ENCODE data around the gene TAX1BP1.
"Not testable (repeated sequence)": the region's sequence is repeated elsewhere in the genome, so short reads cannot be mapped to it uniquely, and the experiment has no call there.

TAX1BP1 gene

DNA sequence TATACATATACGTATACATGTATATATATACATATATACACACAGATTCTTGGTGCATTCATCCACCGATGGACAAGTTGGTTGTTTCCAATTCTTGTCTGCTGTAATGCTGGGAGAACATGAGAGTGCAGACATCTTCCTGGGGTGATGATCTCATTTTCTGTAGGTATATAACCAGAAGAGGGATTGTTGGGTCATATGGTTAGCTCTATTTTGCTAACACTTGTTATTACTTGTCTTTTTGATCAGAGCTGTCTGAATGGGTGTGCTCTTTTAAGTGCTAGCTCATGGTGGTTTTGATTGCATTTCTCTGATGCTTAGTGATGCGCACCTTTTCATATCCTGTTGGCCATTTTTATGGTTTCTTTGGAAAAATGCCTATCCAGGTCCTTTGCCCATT is 106.4 kb downstream of the TAX1BP1 start:
- ChIA-PET POLR2A (no interaction called here), CTCF (interaction anchor here (0.9 to 1.4 kb wide), 2 partner anchors 14 to 209 kb away, joined by 3 read pairs; no protein-coding TSS in a partner anchor)
- no peak for DNase-seq (ENCODE audit: extremely low spot score)
- TF ChIP-seq, protein P1, sequence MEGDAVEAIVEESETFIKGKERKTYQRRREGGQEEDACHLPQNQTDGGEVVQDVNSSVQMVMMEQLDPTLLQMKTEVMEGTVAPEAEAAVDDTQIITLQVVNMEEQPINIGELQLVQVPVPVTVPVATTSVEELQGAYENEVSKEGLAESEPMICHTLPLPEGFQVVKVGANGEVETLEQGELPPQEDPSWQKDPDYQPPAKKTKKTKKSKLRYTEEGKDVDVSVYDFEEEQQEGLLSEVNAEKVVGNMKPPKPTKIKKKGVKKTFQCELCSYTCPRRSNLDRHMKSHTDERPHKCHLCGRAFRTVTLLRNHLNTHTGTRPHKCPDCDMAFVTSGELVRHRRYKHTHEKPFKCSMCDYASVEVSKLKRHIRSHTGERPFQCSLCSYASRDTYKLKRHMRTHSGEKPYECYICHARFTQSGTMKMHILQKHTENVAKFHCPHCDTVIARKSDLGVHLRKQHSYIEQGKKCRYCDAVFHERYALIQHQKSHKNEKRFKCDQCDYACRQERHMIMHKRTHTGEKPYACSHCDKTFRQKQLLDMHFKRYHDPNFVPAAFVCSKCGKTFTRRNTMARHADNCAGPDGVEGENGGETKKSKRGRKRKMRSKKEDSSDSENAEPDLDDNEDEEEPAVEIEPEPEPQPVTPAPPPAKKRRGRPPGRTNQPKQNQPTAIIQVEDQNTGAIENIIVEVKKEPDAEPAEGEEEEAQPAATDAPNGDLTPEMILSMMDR (IDR thresholded peaks at IDR 0.05; ENCODE audit: control extremely low read depth, extremely low read depth, low read depth, missing control alignments) = no peak

DNA sequence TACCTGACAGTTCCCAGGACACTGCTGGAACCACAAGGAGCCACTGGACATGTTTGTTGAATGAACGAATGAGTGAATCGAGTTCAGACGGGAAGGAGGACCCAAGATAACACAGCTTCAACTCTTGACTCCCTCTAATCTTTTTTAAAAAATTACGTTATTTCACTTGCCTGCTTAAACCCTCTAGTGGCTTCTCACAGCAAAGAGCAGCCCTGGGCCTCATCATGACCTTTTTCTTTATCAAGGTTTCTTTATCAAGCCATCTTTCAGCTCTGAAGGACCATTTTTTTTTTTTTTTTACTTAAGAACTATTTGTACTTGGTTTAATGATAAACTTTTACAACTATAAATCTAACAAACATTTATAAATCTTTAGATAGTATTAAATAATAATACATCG is 110.6 kb downstream of the TAX1BP1 start:
- POLR2A ChIA-PET = no interaction called here
- CTCF ChIA-PET = no interaction called here
- TF ChIP-seq, protein P1 (IDR thresholded peaks at IDR 0.05; ENCODE audit: control extremely low read depth, extremely low read depth, low read depth, missing control alignments) = no peak
- no peak for DNase-seq (ENCODE audit: extremely low spot score)

DNA sequence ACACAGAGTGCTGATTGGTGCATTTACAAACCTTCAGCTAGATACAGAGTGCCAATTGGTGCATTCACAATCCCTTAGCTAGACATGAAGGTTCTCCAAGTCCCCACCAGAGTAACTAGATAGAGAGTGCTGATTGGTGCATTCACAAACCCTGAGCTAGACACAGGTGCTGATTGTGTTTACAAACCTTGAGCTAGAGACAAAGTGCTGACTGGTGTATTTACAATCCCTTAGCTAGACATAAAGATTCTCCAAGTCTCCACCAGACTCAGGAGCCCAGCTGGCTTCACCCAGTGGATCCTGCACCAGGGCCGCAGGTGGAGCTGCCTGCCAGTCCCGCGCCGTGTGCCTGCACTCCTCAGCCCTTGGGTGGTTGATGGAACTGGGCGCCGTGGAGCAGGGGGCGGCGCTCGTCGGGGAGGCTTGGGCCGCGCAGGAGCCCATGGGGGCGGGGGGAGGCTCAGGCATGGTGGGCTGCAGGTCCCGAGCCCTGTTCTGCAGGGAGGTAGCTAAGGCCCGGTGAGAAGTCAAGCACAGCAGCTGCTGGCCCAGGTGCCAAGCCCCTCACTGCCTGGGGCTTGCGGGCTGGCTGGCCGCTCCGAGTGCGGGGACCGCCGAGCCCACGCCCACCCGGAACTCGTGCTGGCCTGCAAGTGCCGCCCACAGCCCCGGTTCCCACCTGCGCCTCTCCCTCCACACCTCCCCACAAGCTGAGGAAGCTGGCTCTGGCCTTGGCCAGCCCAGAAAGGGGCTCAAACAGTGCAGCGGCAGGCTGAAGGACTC is 116.9 kb downstream of the TAX1BP1 start:
- DNase-seq (ENCODE audit: extremely low spot score); POLR2A ChIA-PET: not testable (repeated sequence)
- CTCF ChIA-PET = interaction anchor here (1.4 kb wide), 1 partner anchor 10 kb away, joined by 3 read pairs; no protein-coding TSS in a partner anchor

DNA sequence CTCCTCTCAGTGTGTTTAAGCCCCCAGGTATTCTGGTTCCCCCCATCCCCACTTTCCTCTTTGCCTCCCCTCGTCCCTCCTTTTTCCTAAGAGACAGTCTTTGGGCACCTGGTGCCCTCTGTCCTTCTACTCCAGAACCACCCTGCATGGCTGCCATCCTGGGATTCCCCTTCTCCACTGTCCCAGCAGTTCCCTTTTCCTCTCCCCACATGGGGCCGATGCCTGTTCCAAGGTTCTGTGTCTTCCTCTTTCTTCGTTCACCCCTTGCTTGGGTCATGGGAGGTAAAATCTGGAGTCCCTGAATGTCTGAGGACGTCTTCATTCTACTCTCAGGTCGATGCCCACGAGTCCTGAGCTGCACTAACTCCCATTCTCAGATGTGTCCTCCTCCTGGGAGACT is 120.8 kb downstream of the TAX1BP1 start:
- no peak for DNase-seq (ENCODE audit: extremely low spot score)
- POLR2A ChIA-PET = no interaction called here
- CTCF ChIA-PET = interaction anchor here (1.5 to 2.2 kb wide), 2 partner anchors 12 to 14 kb away, joined by 3 to 6 read pairs; no protein-coding TSS in a partner anchor
- TF ChIP-seq, protein P1 (IDR thresholded peaks at IDR 0.05; ENCODE audit: control extremely low read depth, extremely low read depth, low read depth, missing control alignments) = no peak

DNA sequence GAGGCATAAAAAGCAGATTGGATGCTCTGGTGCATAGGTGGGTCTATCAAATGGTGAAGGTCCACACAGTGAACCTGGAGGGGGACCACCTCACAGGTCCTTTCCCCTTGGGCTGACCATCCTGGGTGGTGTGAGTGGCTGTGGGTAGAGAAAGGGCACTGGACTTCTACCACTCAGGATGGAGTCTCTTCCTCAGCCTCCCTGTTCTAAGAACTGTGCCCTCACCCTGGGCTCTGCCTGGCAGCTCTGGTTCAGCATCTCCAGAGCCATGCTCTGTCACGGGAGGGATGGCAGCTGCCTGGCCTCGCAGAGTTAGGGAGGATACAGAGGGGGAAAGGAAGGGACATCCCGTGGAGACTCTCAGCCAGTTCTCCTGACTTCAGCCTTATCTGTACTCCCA is 121.8 kb downstream of the TAX1BP1 start:
- DNase-seq (ENCODE audit: extremely low spot score) = no peak
- POLR2A ChIA-PET = no interaction called here
- CTCF ChIA-PET = interaction anchor here (1.5 to 2.2 kb wide), 2 partner anchors 11 to 13 kb away, joined by 3 to 6 read pairs; no protein-coding TSS in a partner anchor
- TF ChIP-seq, protein P1 (IDR thresholded peaks at IDR 0.05; ENCODE audit: control extremely low read depth, extremely low read depth, low read depth, missing control alignments) = no peak

DNA sequence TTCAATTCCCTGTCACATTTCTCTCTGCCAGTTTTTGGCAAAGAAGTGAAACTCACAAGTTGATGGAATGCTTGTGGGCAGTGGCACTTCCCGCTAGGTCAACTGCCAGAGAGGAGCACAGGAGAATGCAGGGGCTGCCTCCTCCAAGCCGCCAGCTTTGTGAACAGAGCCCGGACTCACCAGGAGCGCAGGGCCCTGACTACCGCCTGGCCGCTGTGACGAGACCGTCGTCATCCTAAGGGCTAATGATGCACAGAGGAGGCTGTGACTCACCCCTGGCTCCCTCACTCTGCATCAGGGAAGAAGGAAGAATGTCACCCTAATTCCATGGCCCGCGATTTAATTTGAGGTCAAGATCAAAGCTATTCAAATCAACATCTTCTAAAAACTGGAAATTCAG is 123.9 kb downstream of the TAX1BP1 start:
- TF ChIP-seq, protein P1 (IDR thresholded peaks at IDR 0.05; ENCODE audit: control extremely low read depth, extremely low read depth, low read depth, missing control alignments) = no peak
- ChIA-PET CTCF (interaction anchor here (1.2 kb wide), 2 partner anchors 22 to 43 kb away, joined by 3 read pairs; no protein-coding TSS in a partner anchor), POLR2A (no interaction called here)
- no peak for DNase-seq (ENCODE audit: extremely low spot score)

DNA sequence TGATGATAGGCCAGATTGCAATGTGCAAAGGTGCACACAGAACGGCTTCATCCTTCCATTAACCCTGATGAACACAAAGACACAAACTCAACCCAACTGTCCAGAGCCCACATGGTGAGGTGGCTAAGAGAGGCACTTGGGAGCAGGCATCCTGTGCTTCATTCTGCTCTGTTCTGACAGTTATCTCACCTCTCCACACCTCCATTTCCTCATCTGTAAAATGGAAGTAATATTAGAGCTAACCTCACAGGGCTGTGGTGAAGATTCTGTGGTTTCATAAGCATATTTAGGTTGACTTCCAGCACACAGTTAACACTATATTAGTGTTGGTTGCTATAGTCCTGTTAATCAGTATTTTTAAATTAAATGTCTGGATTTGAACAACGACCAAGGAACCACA is 126.3 kb downstream of the TAX1BP1 start:
- ChIA-PET CTCF (no interaction called here), POLR2A (no interaction called here)
- DNase-seq (ENCODE audit: extremely low spot score) = no peak
- TF ChIP-seq, protein P1 (IDR thresholded peaks at IDR 0.05; ENCODE audit: control extremely low read depth, extremely low read depth, low read depth, missing control alignments) = no peak

All from GM10248 (cell line).